ENCODE results near the gene P2RY8.
"Not testable (repeated sequence)": the region's sequence is repeated elsewhere in the genome, so short reads cannot be mapped to it uniquely, and the experiment has no call there.

The P2RY8 gene

DNA sequence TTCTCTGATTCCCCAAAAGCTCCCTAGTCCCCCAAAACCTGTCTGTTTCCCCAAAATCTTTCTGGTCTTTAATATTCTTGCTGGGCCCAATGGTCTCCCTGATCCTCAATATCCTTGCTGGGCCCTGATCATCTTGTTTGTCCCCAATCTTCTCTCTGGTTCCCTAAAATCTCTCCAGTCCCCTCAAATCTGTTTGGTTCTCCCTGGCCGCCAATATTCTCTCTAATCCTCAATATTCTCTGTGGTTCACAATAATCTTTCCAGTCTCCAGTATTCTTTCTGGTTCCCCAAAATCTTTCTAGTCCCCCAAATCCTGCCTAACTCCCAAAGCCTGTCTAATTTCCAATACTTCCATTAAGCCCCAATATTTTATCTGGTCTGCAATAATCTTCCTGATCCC lies 18.5 kb downstream of the P2RY8 start:
- no peak for DNase-seq (ENCODE audit: low spot score)

DNA sequence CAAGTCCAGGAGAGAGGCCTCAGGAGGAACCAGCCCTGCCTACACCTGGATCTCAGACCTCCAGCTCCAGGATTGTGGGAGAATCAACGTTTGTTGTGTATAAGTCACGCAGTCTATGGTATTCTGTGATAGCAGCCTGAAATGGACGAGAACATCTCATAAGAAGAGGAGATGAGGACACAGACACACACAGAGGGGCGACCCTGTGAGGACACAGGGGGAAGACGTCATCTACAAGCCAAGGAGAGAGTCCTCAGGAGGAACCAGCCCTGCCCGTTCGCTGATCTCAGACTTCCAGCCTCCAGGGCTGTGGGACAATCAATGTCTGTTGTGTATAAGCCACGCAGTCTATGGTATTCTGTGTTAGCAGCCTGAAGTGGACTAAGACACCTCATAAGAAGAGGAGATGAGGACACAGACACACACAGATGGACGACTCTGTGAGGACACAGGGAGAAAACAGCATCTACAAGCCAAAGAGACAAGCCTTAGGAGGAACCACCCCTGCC lies 20.3 kb downstream of the P2RY8 start:
- no peak for DNase-seq (ENCODE audit: low spot score)

DNA sequence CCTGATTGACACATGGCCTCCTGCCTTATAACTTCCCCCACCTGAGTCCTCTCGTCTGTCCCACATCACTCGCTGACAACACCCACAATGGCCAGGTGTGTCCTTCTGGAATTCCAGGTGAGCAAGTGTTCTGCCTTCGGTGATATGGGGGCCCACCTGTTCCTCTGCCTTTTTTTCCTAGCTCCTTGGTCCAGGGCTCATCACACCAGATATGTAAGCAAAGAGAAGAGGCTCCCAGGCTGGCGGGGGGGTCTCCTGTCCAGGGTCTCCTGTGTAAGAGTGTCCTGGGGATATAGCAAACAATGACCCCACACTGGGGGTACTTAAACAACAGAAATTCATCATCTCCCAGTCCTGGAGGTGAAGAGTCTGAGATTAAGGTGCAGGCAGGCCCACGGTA lies 25.2 kb downstream of the P2RY8 start:
- no peak for DNase-seq (ENCODE audit: low spot score)

DNA sequence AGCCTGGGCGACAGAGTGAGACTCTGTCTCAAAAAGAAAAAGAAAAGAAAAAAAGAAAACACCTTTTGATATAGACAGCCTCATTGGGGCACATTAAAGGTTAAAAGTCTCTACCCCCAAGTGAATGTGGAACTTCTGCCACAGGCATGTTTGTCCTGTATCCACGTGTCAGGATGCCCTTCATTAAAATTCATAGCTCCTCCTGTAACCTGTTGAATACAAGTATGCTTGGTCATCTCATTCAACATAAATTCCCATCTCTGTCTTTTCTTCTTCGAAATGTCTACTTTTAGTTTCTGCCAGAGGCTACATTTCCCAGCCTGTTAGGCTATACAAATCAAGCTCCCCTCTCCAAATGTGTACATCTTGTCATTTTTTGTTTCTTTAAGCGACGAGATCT lies 25.8 kb downstream of the P2RY8 start:
- no peak for DNase-seq (ENCODE audit: low spot score)

DNA sequence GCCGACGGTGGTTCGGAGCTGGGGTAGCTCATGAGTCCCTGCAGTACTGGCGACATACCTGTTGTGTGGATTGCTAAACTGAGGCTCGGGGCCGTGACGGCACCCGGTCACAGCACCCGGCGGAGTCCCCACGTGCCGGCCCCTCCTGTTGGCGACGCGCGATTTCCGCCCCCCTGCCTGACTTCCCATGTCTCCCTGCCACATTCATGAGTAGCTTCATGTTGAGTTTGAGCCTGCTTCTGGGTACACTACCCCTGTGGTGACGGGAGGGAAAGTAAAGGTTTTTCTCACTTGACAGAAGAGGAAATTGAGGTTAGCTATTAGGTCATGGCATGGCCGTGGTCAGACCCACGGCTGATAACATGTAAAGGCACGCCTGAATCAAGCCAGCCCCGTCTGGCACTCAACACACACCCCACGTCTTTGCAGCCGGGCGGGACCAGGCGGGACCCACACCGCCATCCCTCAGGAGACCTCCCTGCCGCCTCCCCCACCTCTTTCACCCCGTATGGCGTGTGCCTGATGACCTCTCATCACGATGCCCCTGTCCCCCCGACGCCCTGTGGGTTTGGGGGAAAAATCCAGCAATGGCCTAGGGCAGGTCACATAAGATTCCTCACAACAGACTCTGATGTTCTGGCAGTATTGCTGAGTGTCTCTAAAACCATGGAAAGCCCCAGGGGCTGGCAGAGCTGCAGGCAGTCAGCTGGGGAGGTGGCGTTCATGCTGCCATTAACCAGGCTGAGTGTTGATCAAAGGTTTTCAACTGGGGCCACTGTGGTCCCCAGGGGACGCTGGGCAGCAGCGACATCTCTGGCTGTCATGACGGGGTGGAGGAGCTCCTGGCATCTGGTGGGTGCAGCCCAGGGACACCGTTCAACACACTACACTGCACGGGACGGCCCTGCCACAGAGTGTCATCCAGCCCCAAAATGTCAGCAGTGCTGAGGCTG lies 29.2 kb downstream of the P2RY8 start:
- DNase-seq (ENCODE audit: low spot score): no peak

DNA sequence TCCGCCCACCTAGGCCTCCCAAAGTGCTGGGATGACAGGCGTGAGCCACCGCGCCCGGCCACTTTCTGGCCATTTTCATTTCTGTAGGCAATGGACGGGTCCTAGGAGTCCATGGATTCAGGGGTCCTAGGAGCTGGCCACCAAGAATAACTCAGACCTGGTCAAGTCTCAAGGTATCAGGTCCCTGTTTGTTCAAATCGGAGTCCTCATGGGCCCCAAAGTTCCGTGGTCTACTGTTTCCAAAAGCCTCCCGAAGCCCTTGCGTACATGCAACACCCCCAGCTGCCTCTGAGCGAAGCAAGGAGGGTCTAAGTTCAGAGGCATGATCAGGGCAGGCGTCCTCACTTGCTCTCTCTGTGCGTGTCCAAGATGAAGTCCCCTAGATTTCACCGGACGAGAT lies 30.1 kb downstream of the P2RY8 start:
- no peak for DNase-seq (ENCODE audit: low spot score)

DNA sequence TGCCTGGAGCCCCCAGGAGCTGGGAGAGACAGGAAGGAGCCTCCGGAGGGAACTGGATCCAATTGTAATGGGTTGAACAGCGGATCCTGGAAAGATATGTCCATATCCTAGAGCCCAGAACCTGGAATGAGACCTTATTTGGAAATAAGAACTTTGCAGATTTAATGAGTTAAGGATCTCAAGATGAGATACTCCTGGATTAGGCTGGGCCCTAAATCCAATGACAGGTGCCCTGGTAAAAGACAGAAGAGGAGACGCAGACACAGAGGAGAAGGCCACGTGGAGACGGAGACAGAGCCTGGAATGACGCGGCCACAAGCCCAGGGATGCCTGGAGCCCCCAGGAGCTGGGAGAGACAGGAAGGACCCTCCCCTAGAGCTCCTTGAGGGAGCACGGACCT lies 34.1 kb downstream of the P2RY8 start:
- no peak for DNase-seq (ENCODE audit: low spot score)

DNA sequence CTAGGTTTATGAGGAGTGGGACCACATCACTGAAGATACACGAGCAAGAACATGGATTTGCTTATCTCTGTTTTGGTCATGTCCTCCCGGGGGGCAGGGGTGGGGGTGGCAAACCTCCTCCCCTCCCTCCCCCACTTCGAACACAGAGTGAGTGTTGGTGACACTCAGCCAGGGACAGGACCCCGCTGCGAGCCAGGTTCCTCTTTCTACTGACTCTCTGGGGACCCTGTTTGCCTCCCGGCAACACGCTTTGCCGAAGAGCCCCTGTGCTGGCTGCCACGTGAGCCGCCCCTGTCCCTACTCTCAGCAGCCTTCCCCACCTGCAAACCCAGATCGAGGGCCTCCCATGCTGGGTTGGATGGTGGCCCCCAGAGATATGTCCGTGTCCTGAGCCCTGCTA lies 34.7 kb downstream of the P2RY8 start:
- DNase-seq (ENCODE audit: low spot score): no peak

DNA sequence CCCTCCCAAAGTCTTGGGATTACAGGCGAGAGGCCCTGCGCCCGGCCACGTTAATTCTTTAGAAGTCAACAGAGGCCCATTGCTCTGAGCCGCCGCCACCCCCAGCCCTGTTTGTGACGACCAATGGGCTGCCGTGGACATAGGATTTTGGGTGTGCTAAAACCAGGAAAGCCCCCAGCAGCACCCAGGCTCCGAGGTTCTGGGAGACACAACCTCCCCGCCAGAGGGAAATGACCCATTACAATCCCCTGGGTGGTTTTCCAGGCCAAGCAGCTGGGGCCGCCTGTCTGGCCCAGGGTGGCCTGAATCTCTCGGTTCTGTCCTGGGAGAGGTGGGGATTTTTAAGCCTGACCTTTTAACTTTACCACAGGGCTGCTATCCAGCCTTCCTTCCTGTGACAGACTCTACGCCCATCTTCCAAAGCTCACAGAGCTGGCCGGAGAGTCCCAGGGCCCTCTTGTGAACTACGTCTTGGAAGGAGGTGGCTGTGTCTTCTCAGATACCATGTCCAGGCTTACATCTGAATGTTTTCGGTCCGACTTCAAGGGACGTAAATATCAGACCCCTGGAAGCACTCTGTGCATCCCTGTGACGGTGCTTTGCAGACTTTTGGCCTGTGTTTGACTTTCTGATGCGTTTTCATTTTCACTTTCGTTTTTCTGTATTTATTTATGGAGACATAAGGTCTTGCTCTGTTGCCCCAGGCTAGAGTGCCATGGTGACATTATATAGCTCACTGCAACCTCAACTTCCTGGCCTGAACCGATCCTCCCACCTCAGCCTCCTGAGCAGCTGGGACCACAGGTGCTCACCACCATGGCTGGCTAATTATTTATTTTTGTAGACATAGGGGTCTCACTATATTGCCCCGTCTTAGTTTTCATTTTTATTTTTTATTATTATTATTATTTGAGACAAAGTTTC lies 36.0 kb downstream of the P2RY8 start:
- DNase-seq (ENCODE audit: low spot score): no peak

DNA sequence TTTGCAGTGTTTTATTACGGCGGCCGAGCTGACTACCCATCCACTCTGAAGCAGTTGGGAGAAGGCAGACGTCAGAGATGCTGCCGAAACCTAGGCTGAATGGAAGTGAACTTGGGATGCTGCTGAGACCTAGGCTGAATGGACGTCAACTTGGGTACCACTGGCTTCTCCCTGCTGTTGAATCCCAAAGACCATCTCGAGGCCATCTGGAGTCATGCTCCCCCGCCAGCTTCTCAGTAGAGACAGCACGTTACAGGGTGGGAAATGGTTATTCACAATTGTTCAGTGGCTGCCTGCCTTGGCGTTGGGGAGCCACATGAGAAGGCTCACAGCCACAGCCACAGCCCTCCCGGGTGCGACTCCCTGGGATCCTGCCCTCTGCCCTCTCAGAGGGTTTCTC lies 40.9 kb downstream of the P2RY8 start:
- no peak for DNase-seq (ENCODE audit: low spot score)

DNA sequence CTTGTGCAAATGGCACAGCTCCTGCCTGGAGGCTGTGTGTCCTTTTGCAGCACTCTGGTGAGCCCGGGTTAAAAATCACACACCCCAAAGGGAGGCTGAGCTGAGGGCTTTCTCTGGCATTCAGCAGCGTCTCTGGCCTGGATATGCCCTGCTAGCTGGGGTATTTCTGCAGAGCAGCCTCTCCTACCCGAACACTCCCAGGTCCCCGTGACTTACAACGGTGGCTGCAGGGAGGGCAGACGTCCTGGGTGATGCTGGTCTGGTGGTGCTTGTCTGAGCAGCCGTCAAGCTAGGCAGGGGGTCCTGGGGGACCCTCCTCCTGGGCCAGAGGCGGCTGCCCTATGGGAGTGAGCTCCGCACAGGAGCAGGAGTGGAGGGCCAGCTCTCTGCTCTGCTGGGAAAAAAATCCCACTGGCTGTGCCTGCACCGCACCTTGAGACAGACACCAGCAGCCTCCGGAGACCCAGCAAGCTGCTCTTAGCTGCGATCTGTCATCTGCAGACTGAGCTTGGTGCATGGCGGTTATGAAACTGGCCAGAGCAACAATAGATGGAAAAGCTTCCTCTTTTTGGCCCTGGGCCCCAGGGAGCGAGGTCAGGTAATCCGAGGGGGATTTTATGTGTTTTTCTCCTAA lies 43.0 kb downstream of the P2RY8 start:
- no peak for DNase-seq (ENCODE audit: low spot score)

DNA sequence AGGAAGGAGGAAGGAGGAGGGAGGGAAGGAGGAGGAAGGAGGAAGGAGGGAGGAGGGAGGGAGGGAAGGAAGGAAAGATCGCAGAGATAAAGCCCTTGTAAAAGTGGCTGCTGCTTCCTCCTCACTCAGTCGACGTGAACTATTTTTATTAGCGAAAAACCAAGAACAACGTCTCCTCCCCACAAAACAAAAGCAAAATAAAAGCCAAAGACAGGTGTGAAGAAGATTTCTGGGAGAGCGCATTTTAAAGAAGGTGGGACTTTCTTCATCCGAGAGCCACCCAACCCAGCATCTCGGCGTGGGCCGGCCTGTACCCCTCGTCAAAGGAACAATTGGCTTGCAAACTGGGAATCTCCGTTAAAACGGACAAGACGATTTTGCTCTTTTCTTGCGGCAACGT lies 43.6 kb downstream of the P2RY8 start:
- DNase-seq (ENCODE audit: low spot score): no peak

DNA sequence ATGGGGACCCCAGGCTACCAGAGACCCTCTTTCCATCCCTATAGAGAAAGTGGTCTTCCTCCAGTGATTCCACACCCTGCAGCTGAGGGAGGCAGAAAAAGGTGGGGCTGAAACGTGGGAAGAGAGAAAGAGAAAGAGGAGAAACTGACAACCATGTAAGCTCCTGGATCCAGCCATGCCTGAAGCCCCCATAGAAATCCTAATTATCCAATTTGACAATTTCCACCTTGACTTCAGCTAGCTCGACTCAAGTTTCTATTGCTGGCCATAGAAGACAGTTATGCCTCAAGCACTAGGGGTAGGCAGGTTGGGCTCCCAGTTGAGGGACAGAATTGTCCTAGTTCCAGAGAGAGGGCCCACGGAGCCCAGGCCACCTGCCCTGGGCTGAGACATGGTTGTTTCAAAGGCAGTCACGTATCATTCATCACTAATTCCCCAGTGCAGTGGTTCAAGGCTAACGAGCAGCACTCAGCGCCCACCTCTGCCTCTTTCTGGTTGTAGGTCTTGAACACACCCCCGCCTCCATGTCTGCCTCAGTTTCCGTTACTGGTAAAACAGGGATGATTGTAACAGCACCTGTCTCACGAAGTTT lies 44.5 kb downstream of the P2RY8 start:
- DNase-seq (ENCODE audit: low spot score): no peak

DNA sequence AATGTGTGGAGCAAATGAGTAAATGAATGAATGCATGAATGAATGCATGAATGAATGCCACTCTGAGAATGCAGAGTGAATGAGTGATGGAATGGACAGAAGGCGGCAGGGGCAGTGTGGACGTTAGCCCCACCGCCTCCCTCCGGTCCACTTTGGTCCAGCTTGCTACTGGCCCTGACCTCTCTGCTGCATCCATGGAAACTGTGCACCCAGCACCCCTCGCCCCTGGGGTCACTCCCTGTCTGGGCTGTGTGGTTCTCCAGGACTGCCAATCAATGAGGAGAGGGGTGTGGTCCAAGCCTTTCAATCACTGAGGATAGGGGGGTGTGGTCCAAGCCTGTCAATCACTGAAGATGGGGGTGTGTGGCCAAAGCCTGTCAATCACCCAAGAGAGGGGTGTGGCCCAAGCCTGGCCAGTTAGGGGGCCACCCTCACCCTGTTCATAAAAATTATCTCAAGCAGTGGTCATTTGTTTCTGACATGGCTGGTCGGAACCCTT lies 45.1 kb downstream of the P2RY8 start:
- no peak for DNase-seq (ENCODE audit: low spot score)

DNA sequence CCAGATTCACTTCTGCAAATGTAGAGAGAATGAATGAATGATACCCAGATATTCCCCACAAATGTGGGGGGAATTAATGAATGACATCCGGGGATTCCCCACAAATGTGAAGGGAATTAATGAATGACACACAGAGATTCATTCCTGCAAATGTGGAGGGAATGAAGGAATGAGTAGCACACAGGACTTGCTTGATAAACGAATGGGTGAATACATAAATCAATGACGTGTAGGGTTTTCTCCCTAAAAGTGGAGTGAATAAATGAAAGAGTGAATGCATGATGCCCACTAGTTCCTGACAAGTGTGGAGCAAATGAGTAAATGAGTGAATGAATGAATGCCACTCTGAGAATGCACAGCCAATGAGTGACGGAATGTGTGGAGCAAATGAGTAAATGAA lies 45.7 kb downstream of the P2RY8 start:
- not testable (repeated sequence) for DNase-seq (ENCODE audit: low spot score)

DNA sequence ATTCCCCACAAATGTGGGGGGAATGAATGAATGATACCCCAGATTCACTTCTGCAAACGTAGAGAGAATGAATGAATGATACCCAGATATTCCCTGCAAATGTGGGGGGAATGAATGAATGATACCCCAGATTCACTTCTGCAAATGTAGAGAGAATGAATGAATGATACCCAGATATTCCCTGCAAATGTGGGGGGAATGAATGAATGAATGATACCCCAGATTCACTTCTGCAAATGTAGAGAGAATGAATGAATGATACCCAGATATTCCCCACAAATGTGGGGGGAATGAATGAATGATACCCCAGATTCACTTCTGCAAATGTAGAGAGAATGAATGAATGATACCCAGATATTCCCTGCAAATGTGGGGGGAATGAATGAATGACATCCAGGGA lies 46.3 kb downstream of the P2RY8 start:
- DNase-seq (ENCODE audit: low spot score): not testable (repeated sequence)

DNA sequence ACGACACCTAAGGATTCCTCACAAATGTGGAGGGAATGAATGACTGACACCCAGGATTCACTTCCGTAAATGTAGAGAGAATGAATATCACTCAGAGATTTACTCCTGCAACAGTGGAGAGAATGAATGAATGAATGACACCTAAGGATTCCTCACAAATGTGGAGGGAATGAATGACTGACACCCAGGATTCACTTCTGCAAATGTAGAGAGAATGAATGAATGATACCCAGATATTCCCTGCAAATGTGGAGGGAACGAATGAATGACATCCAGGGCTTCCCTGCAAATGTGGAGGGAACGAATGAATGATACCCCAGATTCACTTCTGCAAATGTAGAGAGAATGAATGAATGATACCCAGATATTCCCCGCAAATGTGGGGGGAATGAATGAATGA lies 47.6 kb downstream of the P2RY8 start:
- not testable (repeated sequence) for DNase-seq (ENCODE audit: low spot score)

DNA sequence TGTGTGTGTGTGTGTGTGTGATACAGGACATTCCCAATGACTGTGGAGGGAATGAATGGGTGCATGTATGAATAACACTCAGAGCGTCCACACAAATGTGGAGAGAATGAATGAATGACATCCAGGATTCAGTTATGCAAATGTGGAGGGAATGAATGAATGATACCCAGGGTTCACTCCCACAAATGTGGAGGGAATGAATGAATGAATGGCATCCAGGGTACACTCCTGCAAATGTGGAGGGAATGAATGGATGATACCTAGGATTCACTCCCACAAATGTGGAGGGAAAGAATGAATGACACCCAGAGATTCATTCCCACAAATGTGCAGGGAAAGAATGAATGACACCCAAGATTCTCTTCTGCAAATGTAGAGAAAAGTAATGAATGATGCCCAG lies 48.2 kb downstream of the P2RY8 start:
- DNase-seq (ENCODE audit: low spot score): no peak

DNA sequence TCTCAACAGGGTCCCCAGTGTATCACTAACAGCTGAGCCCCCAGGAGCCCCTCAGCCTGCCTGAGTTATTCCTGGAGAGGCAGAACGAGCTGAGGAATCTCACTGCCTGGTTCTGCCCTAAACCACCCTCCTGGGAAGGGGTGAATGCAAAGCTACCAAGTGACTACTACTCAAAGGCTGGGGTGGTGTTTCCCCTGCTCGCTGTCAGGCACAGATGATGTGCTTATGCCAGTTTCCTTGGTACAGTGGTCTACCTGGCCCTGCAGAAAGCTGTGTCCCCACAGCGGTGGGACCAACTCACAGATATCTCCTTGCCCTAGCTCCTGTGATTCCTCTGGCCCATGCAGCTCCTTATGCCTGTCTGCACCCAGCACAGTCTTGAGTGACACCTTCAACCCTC lies 48.8 kb downstream of the P2RY8 start:
- DNase-seq (ENCODE audit: low spot score): no peak

DNA sequence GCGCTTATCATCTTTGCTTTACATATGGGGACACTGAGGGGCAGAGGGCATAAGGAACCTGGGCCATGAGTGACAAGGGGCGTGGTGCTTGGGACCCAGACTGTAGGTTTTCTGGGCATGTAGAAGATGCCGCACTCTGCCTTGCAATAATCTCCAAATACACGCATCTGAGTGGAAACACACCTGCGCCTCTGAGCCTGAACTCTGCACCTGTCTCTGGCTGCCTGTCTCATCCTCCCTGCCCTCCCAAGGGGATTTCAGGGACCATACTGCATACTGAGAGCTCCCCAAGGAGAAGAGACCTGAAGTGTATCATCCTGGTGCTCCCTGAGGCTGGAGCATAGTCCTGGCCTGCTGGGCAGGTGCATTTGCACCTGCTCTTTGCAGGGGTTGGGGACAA lies 49.6 kb downstream of the P2RY8 start:
- DNase-seq (ENCODE audit: low spot score): no peak

DNA sequence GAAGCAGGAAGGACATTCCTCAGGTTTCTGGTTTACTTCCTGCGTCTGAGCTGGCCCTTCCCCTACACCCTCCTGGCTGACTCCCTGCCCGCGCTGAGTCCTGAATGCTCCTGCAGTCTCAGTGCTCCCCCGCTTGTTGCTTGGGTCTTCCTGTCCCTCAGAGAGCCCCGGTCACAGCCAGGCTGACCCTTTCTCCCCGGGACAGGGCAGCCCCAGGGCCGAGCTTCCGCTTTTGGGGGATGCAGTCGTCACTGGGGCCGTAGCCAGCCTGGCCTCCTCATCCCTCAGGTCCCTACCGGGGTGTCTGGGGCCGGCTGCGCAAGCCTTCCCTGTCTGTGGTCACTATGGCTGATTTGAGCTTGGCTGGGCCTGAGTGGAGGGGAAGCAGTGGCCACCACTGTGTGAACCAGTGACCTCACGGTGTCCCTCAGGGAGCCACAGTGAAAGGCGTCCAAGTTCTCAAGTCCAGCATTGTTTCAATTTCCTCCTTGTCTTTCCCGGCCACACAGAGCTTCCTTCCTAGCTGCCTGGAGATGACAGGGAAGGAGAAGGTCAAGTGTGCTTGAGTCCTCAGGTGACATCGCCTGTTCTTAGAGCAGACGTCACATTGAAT lies 50.1 kb downstream of the P2RY8 start:
- no peak for DNase-seq (ENCODE audit: low spot score)

Measured in kidney tubule cell (primary cell).